Measurements from ENCODE around the gene AP4S1.

The AP4S1 gene

GRCh38 chr14:30988509-30988908 lies 36.9 kb upstream of the AP4S1 start:
- ATAC-seq (ENCODE audit: insufficient read depth, low read depth) = no peak
- Histone ChIP-seq H3K79me2 (ENCODE audit: insufficient read depth, low read length) (peaks cover 94% of the 10 kb centered on the region), H3K4me2 (ENCODE audit: insufficient read depth, low read length) (no peak overlapping the region), H3K9ac (ENCODE audit: low read depth, low read length) (no peak overlapping the region), H3K4me3 (ENCODE audit: low read depth in 1 of 2, low read length in 2 of 2) (no peak overlapping the region), H3K36me3 (ENCODE audit: insufficient read depth, low read length) (no peaks in the 10 kb centered on the region), H3K27me3 (ENCODE audit: insufficient read depth, low read length, poor library complexity) (no peaks in the 10 kb centered on the region), H4K20me1 (ENCODE audit: insufficient read depth, low read length) (peaks cover 39% of the 10 kb centered on the region), H3K9me3 (ENCODE audit: insufficient read depth, low read length, severe bottlenecking) (no peaks in the 10 kb centered on the region), H3K27ac (ENCODE audit: low read length) (no peak overlapping the region), H3K4me1 (ENCODE audit: insufficient read depth, low read length) (no peaks in the 10 kb centered on the region), H2AFZ (ENCODE audit: low read depth, low read length) (no peak overlapping the region)
- no peak for DNase-seq
- TF ChIP-seq EZH2 (IDR thresholded peaks at IDR 0.05; ENCODE audit: borderline replicate concordance, low read depth, low read length, severe bottlenecking) (no peak), CTCF (IDR thresholded peaks at IDR 0.05; ENCODE audit: borderline replicate concordance, extremely low read depth, low read length, poor library complexity, severe bottlenecking) (no peak)

- Histone ChIP-seq H3K36me3 (ENCODE audit: insufficient read depth, low read length) (no peaks in the 10 kb centered on the region), H3K27me3 (ENCODE audit: insufficient read depth, low read length, poor library complexity) (no peaks in the 10 kb centered on the region), H3K9ac (ENCODE audit: low read depth, low read length) (no peak overlapping the region), H3K4me3 (ENCODE audit: low read depth in 1 of 2, low read length in 2 of 2) (no peak overlapping the region), H4K20me1 (ENCODE audit: insufficient read depth, low read length) (peaks cover 54% of the 10 kb centered on the region), H2AFZ (ENCODE audit: low read depth, low read length) (no peak overlapping the region), H3K79me2 (ENCODE audit: insufficient read depth, low read length) (peaks cover 95% of the 10 kb centered on the region), H3K9me3 (ENCODE audit: insufficient read depth, low read length, severe bottlenecking) (no peaks in the 10 kb centered on the region), H3K4me1 (ENCODE audit: insufficient read depth, low read length) (no peaks in the 10 kb centered on the region), H3K27ac (ENCODE audit: low read length) (no peak overlapping the region), H3K4me2 (ENCODE audit: insufficient read depth, low read length) (no peak overlapping the region)
- TF ChIP-seq EZH2 (IDR thresholded peaks at IDR 0.05; ENCODE audit: borderline replicate concordance, low read depth, low read length, severe bottlenecking) = no peak
- no peak for TF ChIP-seq CTCF (IDR thresholded peaks at IDR 0.05; ENCODE audit: borderline replicate concordance, extremely low read depth, low read length, poor library complexity, severe bottlenecking)
- DNase-seq (no peak), ATAC-seq (ENCODE audit: insufficient read depth, low read depth) (no peak)
These were observed 34.7 kb upstream of the AP4S1 start for GRCh38 chr14:30990770-30991169.

GRCh38 chr14:30991408-30991807 lies 34.0 kb upstream of the AP4S1 start:
- ATAC-seq (ENCODE audit: insufficient read depth, low read depth) = no peak
- H3K4me3 ChIP-seq (ENCODE audit: low read depth in 1 of 2, low read length in 2 of 2) = no peak overlapping the region
- no peak overlapping the region for H2AFZ ChIP-seq (ENCODE audit: low read depth, low read length)
- peaks cover 95% of the 10 kb centered on the region for H3K79me2 ChIP-seq (ENCODE audit: insufficient read depth, low read length)
- no peaks in the 10 kb centered on the region for H3K27me3 ChIP-seq (ENCODE audit: insufficient read depth, low read length, poor library complexity)
- H3K9ac ChIP-seq (ENCODE audit: low read depth, low read length) = no peak overlapping the region
- H3K36me3 ChIP-seq (ENCODE audit: insufficient read depth, low read length) = no peaks in the 10 kb centered on the region
- no peak for DNase-seq
- no peak overlapping the region for H3K4me2 ChIP-seq (ENCODE audit: insufficient read depth, low read length)
- no peaks in the 10 kb centered on the region for H3K4me1 ChIP-seq (ENCODE audit: insufficient read depth, low read length)
- no peak for TF ChIP-seq EZH2 (IDR thresholded peaks at IDR 0.05; ENCODE audit: borderline replicate concordance, low read depth, low read length, severe bottlenecking)
- TF ChIP-seq CTCF (IDR thresholded peaks at IDR 0.05; ENCODE audit: borderline replicate concordance, extremely low read depth, low read length, poor library complexity, severe bottlenecking) = no peak
- H3K27ac ChIP-seq (ENCODE audit: low read length) = no peak overlapping the region
- no peaks in the 10 kb centered on the region for H3K9me3 ChIP-seq (ENCODE audit: insufficient read depth, low read length, severe bottlenecking)
- peaks cover 58% of the 10 kb centered on the region for H4K20me1 ChIP-seq (ENCODE audit: insufficient read depth, low read length)

- H3K4me3 ChIP-seq (ENCODE audit: low read depth in 1 of 2, low read length in 2 of 2) = no peak overlapping the region
- H3K27ac ChIP-seq (ENCODE audit: low read length) = no peak overlapping the region
- ATAC-seq (ENCODE audit: insufficient read depth, low read depth) = no peak
- H3K9me3 ChIP-seq (ENCODE audit: insufficient read depth, low read length, severe bottlenecking) = no peaks in the 10 kb centered on the region
- peaks cover 3% of the 10 kb centered on the region; the same call in 1 of the 2 replicates for H3K36me3 ChIP-seq (ENCODE audit: insufficient read depth, low read length)
- H4K20me1 ChIP-seq (ENCODE audit: insufficient read depth, low read length) = peaks cover 70% of the 10 kb centered on the region
- DNase-seq = no peak
- peaks cover 98% of the 10 kb centered on the region for H3K79me2 ChIP-seq (ENCODE audit: insufficient read depth, low read length)
- no peak overlapping the region for H2AFZ ChIP-seq (ENCODE audit: low read depth, low read length)
- no peaks in the 10 kb centered on the region for H3K27me3 ChIP-seq (ENCODE audit: insufficient read depth, low read length, poor library complexity)
- TF ChIP-seq EZH2 (IDR thresholded peaks at IDR 0.05; ENCODE audit: borderline replicate concordance, low read depth, low read length, severe bottlenecking) (no peak), CTCF (IDR thresholded peaks at IDR 0.05; ENCODE audit: borderline replicate concordance, extremely low read depth, low read length, poor library complexity, severe bottlenecking) (no peak)
- H3K9ac ChIP-seq (ENCODE audit: low read depth, low read length) = no peak overlapping the region
- no peak overlapping the region for H3K4me2 ChIP-seq (ENCODE audit: insufficient read depth, low read length)
- no peaks in the 10 kb centered on the region for H3K4me1 ChIP-seq (ENCODE audit: insufficient read depth, low read length)
These were observed 32.4 kb upstream of the AP4S1 start for GRCh38 chr14:30993071-30993470.
